H1 (cell line): Measurements from ENCODE around the gene KHSRP. TPM values are rescaled to one million over a fixed set of nuclear protein-coding genes. Genes with fewer than 3 reads are reported as not detected.

Experiments used
- CTCF ChIA-PET: fragments of 300-600 bp; sonication (Branson Sonifier 250); formaldehyde crosslinking; loops from one replicate; lab custom pipeline; 2021; ENCODE audit not compliant: partially characterized antibody; lab: Charles Lee
- POLR2A ChIA-PET: fragments of 300-600 bp; sonication (Branson Sonifier 250); formaldehyde crosslinking; loops from one replicate; lab custom pipeline; 2021; ENCODE audit warnings: inconsistent platforms; ENCODE audit not compliant: partially characterized antibody; lab: Charles Lee
- DNase-seq, 2 experiments: peaks; one replicate each; pipeline versions ENCODE4 v3.0.0 to v3.0.0-alpha.2; 2010 to 2022; ENCODE audit warnings: low spot score in 2 of 2, low read depth in 1 of 2, mixed read lengths in 1 of 2
- FAIRE-seq: peaks from 2 replicates; lab custom pipeline; 2011; peaks lifted over from hg19 to GRCh38; lab: Jason Lieb, UNC
- H2AFZ ChIP-seq: 2 replicates; pipeline ENCODE4 v1.8.1; 2012; ENCODE audit warnings: low read length, inconsistent platforms
- H2AK5ac ChIP-seq: 2 replicates; pipeline ENCODE4 v1.6.1; 2013; ENCODE audit warnings: low read depth, low read length
- H2BK120ac ChIP-seq: replicated peaks from 2 replicates; pipeline ENCODE3; 2013; ENCODE audit warnings: low read depth, low read length, inconsistent platforms
- H2BK12ac ChIP-seq: 2 replicates; pipeline ENCODE4 v1.6.1; 2013; ENCODE audit warnings: low read depth, low read length
- H2BK15ac ChIP-seq: 2 replicates; pipeline ENCODE4 v1.6.1; 2013; ENCODE audit warnings: low read length
- H2BK20ac ChIP-seq: 2 replicates; pipeline ENCODE4 v1.6.1; 2013; ENCODE audit warnings: low read length
- H2BK5ac ChIP-seq: 2 replicates; pipeline ENCODE4 v1.6.1; 2013; ENCODE audit warnings: low read depth, low read length
- H3K14ac ChIP-seq: 2 replicates; pipeline ENCODE4 v1.6.1; 2013; ENCODE audit warnings: inconsistent platforms; ENCODE audit not compliant: insufficient read length
- H3K18ac ChIP-seq: 2 replicates; pipeline ENCODE4 v1.6.1; 2013; ENCODE audit warnings: low read length; ENCODE audit errors: extremely low read depth
- H3K23ac ChIP-seq: 2 replicates; pipeline ENCODE4 v1.6.1; 2013; ENCODE audit warnings: inconsistent platforms; ENCODE audit not compliant: insufficient read length
- H3K23me2 ChIP-seq: 2 replicates; pipeline ENCODE4 v1.6.1; 2013; ENCODE audit warnings: low read depth, low read length
- H3K27ac ChIP-seq: 2 replicates; pipeline ENCODE4 v1.6.1; 2011; ENCODE audit warnings: low read depth, low read length, inconsistent platforms
- H3K27me3 ChIP-seq, 4 experiments: replicated peaks in 1 of 4; 1 replicate in 1 of 4; 2 replicates in 3 of 4; pipeline versions ENCODE4 v1.6.1 to v1.8.1; 2011 to 2013; ENCODE audit warnings: low read length in 3 of 4, mild to moderate bottlenecking in 3 of 4, inconsistent platforms in 2 of 4, mixed read lengths in 2 of 4, moderate library complexity in 1 of 4; ENCODE audit not compliant: control insufficient read depth in 3 of 4, insufficient read depth in 3 of 4; ENCODE audit errors: extremely low read depth in 1 of 4
- H3K36me3 ChIP-seq, 4 experiments: 2 replicates each; pipeline versions ENCODE4 v1.6.1 to v1.8.1; 2011 to 2013; ENCODE audit warnings: mild to moderate bottlenecking in 4 of 4, low read length in 3 of 4, moderate library complexity in 2 of 4, control low read depth in 1 of 4, inconsistent platforms in 1 of 4; ENCODE audit not compliant: insufficient read depth in 4 of 4, control insufficient read depth in 2 of 4
- H3K4ac ChIP-seq: replicated peaks from 2 replicates; pipeline ENCODE3; 2013; ENCODE audit warnings: low read length, low read depth, mixed read lengths, inconsistent platforms; ENCODE audit not compliant: insufficient read length
- H3K4me1 ChIP-seq, 4 experiments: replicated peaks in 1 of 4; 1 replicate in 1 of 4; 2 replicates in 3 of 4; pipeline versions ENCODE4 v1.6.1 to v1.8.1; 2011 to 2013; ENCODE audit warnings: low read length in 3 of 4, inconsistent platforms in 2 of 4, mixed read lengths in 1 of 4; ENCODE audit not compliant: insufficient read depth in 4 of 4, control insufficient read depth in 3 of 4
- H3K4me2 ChIP-seq, 2 experiments: 2 replicates each; pipeline versions ENCODE4 v1.6.1 to v1.8.1; 2011 to 2013; ENCODE audit warnings: low read depth in 2 of 2, low read length in 2 of 2, control low read depth in 1 of 2, inconsistent platforms in 1 of 2, mild to moderate bottlenecking in 1 of 2; ENCODE audit not compliant: insufficient read depth in 1 of 2
- H3K4me3 ChIP-seq, 4 experiments: fragments of 200-600, 300-600 bp in 1 of 4; sonication (generic), shearing (Covaris generic), sonication (Bioruptor Twin) in 1 of 4; 2 replicates each; pipeline versions ENCODE4 v1.5.1 to v1.8.1; 2011 to 2016; ENCODE audit warnings: low read length in 4 of 4, low read depth in 3 of 4, control low read depth in 2 of 4, inconsistent platforms in 2 of 4, mild to moderate bottlenecking in 2 of 4, mixed read lengths in 1 of 4, moderate library complexity in 1 of 4; ENCODE audit not compliant: insufficient read depth in 2 of 4; ENCODE audit errors: extremely low read depth in 1 of 4
- H3K56ac ChIP-seq: replicated peaks from 2 replicates; pipeline ENCODE3; 2013; ENCODE audit warnings: low read depth, mild to moderate bottlenecking, mixed read lengths, low read length, inconsistent platforms; ENCODE audit not compliant: insufficient read length
- H3K79me1 ChIP-seq: 2 replicates; pipeline ENCODE4 v1.6.1; 2013; ENCODE audit warnings: low read depth, low read length, control low read depth
- H3K79me2 ChIP-seq, 2 experiments: 2 replicates each; pipeline versions ENCODE4 v1.6.1 to v1.8.1; 2012 to 2013; ENCODE audit warnings: low read length in 2 of 2, mild to moderate bottlenecking in 2 of 2, inconsistent platforms in 1 of 2; ENCODE audit not compliant: insufficient read depth in 2 of 2, control insufficient read depth in 1 of 2
- H3K9ac ChIP-seq, 4 experiments: replicated peaks in 1 of 4; 1 replicate in 1 of 4; 2 replicates in 3 of 4; pipeline versions ENCODE4 v1.6.1 to v1.8.1; 2011 to 2013; ENCODE audit warnings: low read depth in 3 of 4, low read length in 3 of 4, control low read depth in 2 of 4, mild to moderate bottlenecking in 2 of 4, moderate library complexity in 2 of 4, inconsistent platforms in 1 of 4; ENCODE audit errors: extremely low read depth in 1 of 4
- H3K9me3 ChIP-seq, 2 experiments: 2 replicates each; pipeline versions ENCODE4 v1.6.1 to v1.8.1; 2012 to 2013; ENCODE audit warnings: mild to moderate bottlenecking in 2 of 2, moderate library complexity in 2 of 2, control low read depth in 1 of 2, inconsistent platforms in 1 of 2, low read depth in 1 of 2, low read length in 1 of 2, mixed read lengths in 1 of 2; ENCODE audit not compliant: insufficient read depth in 2 of 2
- H4K20me1 ChIP-seq, 2 experiments: replicated peaks in 1 of 2; 2 replicates each; pipeline versions ENCODE3 to v1.8.1; 2011 to 2013; ENCODE audit warnings: inconsistent platforms in 2 of 2, low read length in 2 of 2, mild to moderate bottlenecking in 1 of 2; ENCODE audit not compliant: insufficient read depth in 2 of 2, control insufficient read depth in 1 of 2
- H4K5ac ChIP-seq: 2 replicates; pipeline ENCODE4 v1.6.1; 2013; ENCODE audit warnings: low read length, low read depth, mixed read lengths, inconsistent platforms; ENCODE audit not compliant: insufficient read length
- H4K8ac ChIP-seq: 2 replicates; pipeline ENCODE4 v1.8.0; 2013; ENCODE audit warnings: mild to moderate bottlenecking, moderate library complexity, low read length, inconsistent platforms; ENCODE audit not compliant: insufficient read depth; ENCODE audit errors: extremely low read depth
- H4K91ac ChIP-seq: replicated peaks from 2 replicates; pipeline ENCODE3; 2013; ENCODE audit warnings: low read length, mixed read lengths, inconsistent platforms; ENCODE audit not compliant: insufficient read length
- RBBP5 ChIP-seq: IDR thresholded peaks from 2 replicates; pipeline ENCODE4 v1.7.1; 2012; ENCODE audit warnings: low read depth, mild to moderate bottlenecking, inconsistent platforms, low read length, moderate library complexity, borderline replicate concordance
- WGBS, 2 experiments: shearing (Covaris generic) in 1 of 2; methylation state at CpG; one replicate each; pipeline versions ENCODE4 v1.1.6 to v1.1.7; 2013 to 2015; ENCODE audit warnings: low lambda C conversion rate in 2 of 2, mixed read lengths in 2 of 2, inconsistent platforms in 1 of 2, low coverage in 1 of 2, missing lambda C conversion rate in 1 of 2; ENCODE audit not compliant: insufficient replicate concordance in 2 of 2, insufficient coverage in 1 of 2, insufficient read length in 1 of 2; ENCODE audit errors: extremely low coverage in 1 of 2, missing lambda C conversion rate in 1 of 2; 5-methylcytosine and 5-hydroxymethylcytosine counted together
- polyA plus RNA-seq, 7 experiments: library from polyadenylated mRNA; depleted of rRNA in 3 of 7; stranded (reverse) in 5 of 7; unstranded in 2 of 7; fragments of >200 nt in 5 of 7; fragments of 200-250 nt in 2 of 7; gene quantifications; 1 replicate in 5 of 7; 2 replicates in 1 of 7; 4 replicates in 1 of 7; pipeline versions ENCODE4 v1.2.1 to v1.2.3, GENCODE V29; 2011 to 2013; ENCODE audit warnings: missing spikeins in 2 of 7, mixed read lengths in 2 of 7
- total RNA-seq: library from RNA; stranded (reverse); fragmentation: NEBNext Ultra II Directional; extraction: Animal tissue kit (Norgen Biotek cat#: 25700); gene quantifications from 2 replicates; pipeline ENCODE4 v1.2.1, GENCODE V29; 2021

The KHSRP gene
- total and polyA plus RNA-seq, 2 of the 8 experiments (the other 6 are each of a cell fraction or from before 2014, with no cell fraction given), result 143 to 573 TPM

DNA sequence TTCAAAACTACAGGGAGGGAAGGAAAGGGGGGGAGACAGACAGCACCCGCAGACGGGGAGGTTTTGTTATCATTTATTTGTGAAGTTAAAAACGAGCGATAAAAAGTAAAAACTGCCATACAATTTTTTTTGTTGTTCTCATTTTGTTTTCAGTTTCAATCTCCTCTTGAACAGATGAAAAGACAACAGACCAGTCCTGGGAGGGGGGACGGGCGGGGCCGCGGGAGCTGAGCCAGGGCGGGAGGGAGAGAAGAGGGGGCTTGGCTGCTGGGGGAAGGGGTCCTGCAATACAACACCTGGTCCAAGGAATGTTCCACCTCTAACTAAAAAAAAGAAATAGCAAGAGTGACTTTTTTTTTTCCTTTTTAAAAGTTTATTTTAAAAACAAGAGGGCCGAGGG is 11.3 kb downstream of the KHSRP start:
- H3K4ac ChIP-seq, result no peak overlapping the region
- POLR2A ChIA-PET, result interaction anchor here (1.1 kb wide), 1 partner anchor 8 kb away, joined by 4 read pairs; no protein-coding TSS in a partner anchor
- CTCF ChIA-PET, result interaction anchor here (1.2 kb wide), 1 partner anchor 9 kb away, joined by 4 read pairs; no protein-coding TSS in a partner anchor
- H3K14ac ChIP-seq, result no peak overlapping the region
- no peak overlapping the region for H2BK120ac ChIP-seq
- H2BK20ac ChIP-seq, result no peak overlapping the region
- no peak for FAIRE-seq
- H3K27ac ChIP-seq, result no peak overlapping the region
- no peak overlapping the region for H4K5ac ChIP-seq
- WGBS, 2 experiments, result 90% methylated on average over 5 of the region's 10 CpGs; no CpG with 5 or more reads in 1 of the 2 experiments
- no peak for TF ChIP-seq RBBP5
- peaks cover 0 to 11% of the 10 kb centered on the region in 2 experiments; a peak in 1 of 4 replicates for H3K79me2 ChIP-seq
- H2BK12ac ChIP-seq, result no peak overlapping the region
- DNase-seq, result no peak
- no peak overlapping the region for H3K9ac ChIP-seq
- no peak overlapping the region for H4K8ac ChIP-seq
- H3K27me3 ChIP-seq, result no peaks in the 10 kb centered on the region
- no peak overlapping the region for H3K4me2 ChIP-seq
- H3K9me3 ChIP-seq, result no peaks in the 10 kb centered on the region
- no peak overlapping the region for H2AFZ ChIP-seq
- H3K36me3 ChIP-seq, result peaks cover 21 to 50% (median 38%) of the 10 kb centered on the region in 4 experiments
- no peak overlapping the region for H3K23ac ChIP-seq
- H3K23me2 ChIP-seq, result no peaks in the 10 kb centered on the region
- no peak overlapping the region for H2AK5ac ChIP-seq
- peaks cover 0 to 12% (median 6%) of the 10 kb centered on the region in 4 experiments; a peak in 6 of 7 replicates for H3K4me1 ChIP-seq
- no peak overlapping the region for H3K18ac ChIP-seq
- no peak overlapping the region for H2BK15ac ChIP-seq
- peaks cover 6% of the 10 kb centered on the region for H3K79me1 ChIP-seq
- no peak overlapping the region for H3K4me3 ChIP-seq
- peaks cover 10 to 26% of the 10 kb centered on the region in 2 experiments for H4K20me1 ChIP-seq
- no peak overlapping the region for H2BK5ac ChIP-seq
- H3K56ac ChIP-seq, result no peak overlapping the region
- H4K91ac ChIP-seq, result no peak overlapping the region
